ENCODE results near the gene MAPKAPK5.

Gene MAPKAPK5

DNA sequence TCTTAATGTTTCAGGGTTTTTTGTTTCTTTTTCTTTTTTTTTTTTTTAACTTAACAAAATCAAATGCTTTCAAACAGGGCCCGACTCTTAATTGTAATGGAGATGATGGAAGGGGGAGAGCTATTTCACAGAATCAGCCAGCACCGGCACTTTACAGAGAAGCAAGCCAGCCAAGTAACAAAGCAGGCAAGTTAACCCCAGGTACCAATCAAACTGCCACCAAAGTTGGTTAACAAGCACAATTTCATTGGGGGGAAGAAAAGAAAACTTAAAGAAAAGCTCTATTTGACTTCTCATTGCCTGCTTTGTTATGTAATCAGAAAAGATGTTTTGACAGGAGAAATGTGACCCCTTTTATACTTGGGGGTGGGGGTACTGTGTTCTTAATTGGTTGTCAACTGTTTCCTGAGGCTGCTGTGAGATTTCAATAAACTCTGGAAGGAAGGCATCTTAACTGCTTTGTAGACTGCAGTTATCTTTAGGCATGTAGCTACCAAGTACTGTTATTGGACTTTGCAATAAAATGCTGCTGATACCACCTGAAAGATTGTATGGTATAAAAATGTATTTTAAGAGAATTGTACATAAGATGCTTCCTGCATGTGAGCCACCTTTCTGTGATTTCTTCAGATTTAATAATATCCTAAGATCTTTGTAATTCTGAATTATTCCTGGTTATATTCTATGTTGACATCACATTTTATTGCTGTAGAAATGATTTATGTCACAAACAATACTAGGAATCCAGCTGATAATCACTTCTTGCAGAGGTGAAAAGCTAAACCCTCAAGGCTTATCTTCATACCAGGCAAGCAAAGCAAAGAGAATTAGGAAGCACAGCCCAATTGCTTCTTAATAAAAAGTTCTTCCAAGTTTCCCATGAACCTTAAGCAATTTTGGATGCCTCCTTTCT, 26.9 kb downstream of the MAPKAPK5 start:
- Histone ChIP-seq H3K36me3 (peaks cover 82% of the 10 kb centered on the region), H3K4me3 (ENCODE audit: low read depth, low read length) (no peak overlapping the region), H3K27ac (no peak overlapping the region), H3K9me3 (ENCODE audit: severe bottlenecking) (no peaks in the 10 kb centered on the region), H3K27me3 (ENCODE audit: insufficient read depth, low read depth, severe bottlenecking) (no peaks in the 10 kb centered on the region)
- TF ChIP-seq, protein P1, sequence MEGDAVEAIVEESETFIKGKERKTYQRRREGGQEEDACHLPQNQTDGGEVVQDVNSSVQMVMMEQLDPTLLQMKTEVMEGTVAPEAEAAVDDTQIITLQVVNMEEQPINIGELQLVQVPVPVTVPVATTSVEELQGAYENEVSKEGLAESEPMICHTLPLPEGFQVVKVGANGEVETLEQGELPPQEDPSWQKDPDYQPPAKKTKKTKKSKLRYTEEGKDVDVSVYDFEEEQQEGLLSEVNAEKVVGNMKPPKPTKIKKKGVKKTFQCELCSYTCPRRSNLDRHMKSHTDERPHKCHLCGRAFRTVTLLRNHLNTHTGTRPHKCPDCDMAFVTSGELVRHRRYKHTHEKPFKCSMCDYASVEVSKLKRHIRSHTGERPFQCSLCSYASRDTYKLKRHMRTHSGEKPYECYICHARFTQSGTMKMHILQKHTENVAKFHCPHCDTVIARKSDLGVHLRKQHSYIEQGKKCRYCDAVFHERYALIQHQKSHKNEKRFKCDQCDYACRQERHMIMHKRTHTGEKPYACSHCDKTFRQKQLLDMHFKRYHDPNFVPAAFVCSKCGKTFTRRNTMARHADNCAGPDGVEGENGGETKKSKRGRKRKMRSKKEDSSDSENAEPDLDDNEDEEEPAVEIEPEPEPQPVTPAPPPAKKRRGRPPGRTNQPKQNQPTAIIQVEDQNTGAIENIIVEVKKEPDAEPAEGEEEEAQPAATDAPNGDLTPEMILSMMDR (IDR thresholded peaks at IDR 0.05; ENCODE audit: low read depth, low read length) = no peak
- DNase-seq = no peak

GRCh38 chr12:111869671-111870070, 27.6 kb downstream of the MAPKAPK5 start:
- H3K36me3 ChIP-seq = peaks cover 81% of the 10 kb centered on the region
- no peaks in the 10 kb centered on the region for H3K9me3 ChIP-seq (ENCODE audit: severe bottlenecking)
- H3K27me3 ChIP-seq (ENCODE audit: insufficient read depth, low read depth, severe bottlenecking) = no peaks in the 10 kb centered on the region
- TF ChIP-seq, protein P1 (IDR thresholded peaks at IDR 0.05; ENCODE audit: low read depth, low read length) = no peak
- DNase-seq = no peak
- no peak overlapping the region for H3K27ac ChIP-seq
- no peak overlapping the region for H3K4me3 ChIP-seq (ENCODE audit: low read depth, low read length)

- Histone ChIP-seq H3K27me3 (ENCODE audit: insufficient read depth, low read depth, severe bottlenecking) (no peaks in the 10 kb centered on the region), H3K4me3 (ENCODE audit: low read depth, low read length) (no peak overlapping the region), H3K9me3 (ENCODE audit: severe bottlenecking) (no peaks in the 10 kb centered on the region), H3K27ac (no peak overlapping the region), H3K36me3 (peaks cover 80% of the 10 kb centered on the region)
- DNase-seq = no peak
- TF ChIP-seq, protein P1 (IDR thresholded peaks at IDR 0.05; ENCODE audit: low read depth, low read length) = no peak
Measured at GRCh38 chr12:111870216-111870615, 28.2 kb downstream of the MAPKAPK5 start.

- no peak overlapping the region for H3K4me3 ChIP-seq (ENCODE audit: low read depth, low read length)
- no peak for DNase-seq
- H3K27ac ChIP-seq = no peak overlapping the region
- TF ChIP-seq, protein P1 (IDR thresholded peaks at IDR 0.05; ENCODE audit: low read depth, low read length) = no peak
- H3K9me3 ChIP-seq (ENCODE audit: severe bottlenecking) = no peaks in the 10 kb centered on the region
- H3K36me3 ChIP-seq = peaks cover 82% of the 10 kb centered on the region
- no peaks in the 10 kb centered on the region for H3K27me3 ChIP-seq (ENCODE audit: insufficient read depth, low read depth, severe bottlenecking)
Measured at GRCh38 chr12:111870706-111871105, 28.7 kb downstream of the MAPKAPK5 start.

- H3K4me3 ChIP-seq (ENCODE audit: low read depth, low read length) = no peak overlapping the region
- no peaks in the 10 kb centered on the region for H3K9me3 ChIP-seq (ENCODE audit: severe bottlenecking)
- peaks cover 69% of the 10 kb centered on the region for H3K36me3 ChIP-seq
- TF ChIP-seq, protein P1 (IDR thresholded peaks at IDR 0.05; ENCODE audit: low read depth, low read length) = no peak
- no peaks in the 10 kb centered on the region for H3K27me3 ChIP-seq (ENCODE audit: insufficient read depth, low read depth, severe bottlenecking)
- H3K27ac ChIP-seq = no peak overlapping the region
- DNase-seq = no peak
Measured at GRCh38 chr12:111873113-111873512, 31.1 kb downstream of the MAPKAPK5 start.

Measured in WERI-Rb-1 (cell line).